ENCODE measurements around the gene CDC25B. TPM values are rescaled to one million over a fixed set of nuclear protein-coding genes. Genes with fewer than 3 reads are reported as not detected.

Gene CDC25B
- total and polyA plus RNA-seq, 10 of the 15 experiments (the other 5 are each of a cell fraction or from before 2014, with no cell fraction given): 4.6 to 58.8 (median 24.6) TPM

GRCh38 chr20:3757268-3757667 lies 38.8 kb upstream of the CDC25B start (continued):
- TF ChIP-seq RELA (IDR thresholded peaks at IDR 0.05; ENCODE audit: borderline replicate concordance, partially characterized antibody) (no peak), MLLT1 (IDR thresholded peaks at IDR 0.05) (no peak), RAD21 (IDR thresholded peaks at IDR 0.05; ENCODE audit: insufficient read depth, low read depth, low read length) (no peak), RELB (IDR thresholded peaks at IDR 0.05; ENCODE audit: low read depth) (no peak), PKNOX1 (IDR thresholded peaks at IDR 0.05) (no peak), RFX5 (IDR thresholded peaks at IDR 0.05; ENCODE audit: low read depth, low read length) (no peak)

GRCh38 chr20:3758566-3758965 lies 37.5 kb upstream of the CDC25B start:
- BruUV-seq (replicated peaks): no TSS peak
- WGBS (ENCODE audit: insufficient coverage, insufficient replicate concordance, low lambda C conversion rate, missing lambda C conversion rate): 77% methylated on average over 11 of the region's 11 CpGs
- in situ Hi-C loops (cut with MboI): no loop called here
- Histone ChIP-seq H3K36me3 (ENCODE audit: control insufficient read depth in 2 of 2, insufficient read depth in 2 of 2, low read length in 1 of 2) (peaks cover 0 to 2% of the 10 kb centered on the region in 2 experiments; a peak in 1 of 4 replicates), H3K9ac (ENCODE audit: control insufficient read depth, insufficient read depth, low read length) (no peak overlapping the region), H3K27ac (ENCODE audit: control insufficient read depth, insufficient read depth) (no peak overlapping the region), H3K9me3 (replicated peaks; ENCODE audit: control insufficient read depth, insufficient read depth, low read length) (no peaks in the 10 kb centered on the region), H2AFZ (ENCODE audit: control insufficient read depth, low read depth, low read length) (no peak overlapping the region), H3K4me2 (ENCODE audit: control insufficient read depth, insufficient read depth) (no peak overlapping the region), H3K27me3 (replicated peaks in 1 of 2; ENCODE audit: control insufficient read depth in 2 of 2, insufficient read depth in 2 of 2, low read length in 1 of 2) (no peaks in the 10 kb centered on the region), H3K79me2 (ENCODE audit: control insufficient read depth, insufficient read depth, low read length) (no peaks in the 10 kb centered on the region), H3K4me1 (ENCODE audit: control insufficient read depth, insufficient read depth, low read length) (peaks cover 5% of the 10 kb centered on the region; the same call in 1 of the 2 replicates), H3K4me3 (no peak overlapping the region), H4K20me1 (ENCODE audit: control insufficient read depth, insufficient read depth) (no peaks in the 10 kb centered on the region)
- ChIA-PET POLR2A (no interaction called here), RAD21 (ENCODE audit: unreplicated experiment) (no interaction called here), CTCF (interaction anchor here (1.6 to 3.3 kb wide), 2 partner anchors 9 to 96 kb away, joined by 4 to 29 read pairs; partner anchors contain the start of gene ADISSP), SMC1A (ENCODE audit: uncharacterized antibody, unreplicated experiment) (interaction anchor here (2.0 kb wide), 1 partner anchor 11 kb away, joined by 6 read pairs; no protein-coding TSS in a partner anchor)
- ATAC-seq: no peak
- intact Hi-C loops (cut with micrococcal nuclease; ENCODE audit: unreplicated experiment): no loop called here
- no peak for TF ChIP-seq NFXL1 (IDR thresholded peaks at IDR 0.05; ENCODE audit: borderline replicate concordance)
- TF ChIP-seq PML (IDR thresholded peaks at IDR 0.05; ENCODE audit: low read length): no peak
- TF ChIP-seq CHD4 (IDR thresholded peaks at IDR 0.05): no peak
- no peak for TF ChIP-seq ZBED1 (IDR thresholded peaks at IDR 0.05; ENCODE audit: borderline replicate concordance)
- DNase-seq (ENCODE audit: low read depth, low spot score): no peak
- FAIRE-seq: no peak

Measured in GM12878 (cell line).